Astrocyte of the hippocampus (primary cell): ENCODE measurements around the gene ADGB.

Source experiments
- DNase-seq: peaks from one replicate; pipeline ENCODE4 v3.0.0; 2011; ENCODE audit warnings: low read depth, low spot score

ADGB gene

GRCh38 chr6:146634022-146634421 is 35.2 kb downstream of the ADGB start:
- no peak for DNase-seq

DNA sequence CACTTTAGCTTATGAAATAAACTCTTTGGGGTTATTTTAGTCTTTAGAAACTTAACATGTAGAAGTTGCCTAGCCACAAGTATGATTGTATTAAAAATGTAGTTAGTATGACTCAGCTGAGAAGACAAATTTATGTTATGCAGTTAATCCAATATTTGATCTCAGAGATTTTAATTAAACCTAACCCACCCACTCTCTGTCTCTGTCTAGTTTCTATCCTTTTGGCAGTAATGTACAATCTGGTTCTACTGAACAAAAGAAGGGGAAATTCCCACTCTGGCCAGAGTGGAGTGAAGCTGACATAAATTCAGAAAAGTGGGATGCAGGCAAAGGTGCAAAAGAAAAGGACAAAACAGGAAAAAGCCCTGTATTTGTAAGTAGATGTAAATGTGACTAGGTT is 36.4 kb downstream of the ADGB start:
- no peak for DNase-seq

- no peak for DNase-seq
Measured at GRCh38 chr6:146636481-146636880, 37.7 kb downstream of the ADGB start.

- DNase-seq = no peak
Measured at GRCh38 chr6:146642921-146643320, 44.1 kb downstream of the ADGB start.

- DNase-seq = peak; percentile 13
Measured at GRCh38 chr6:146650799-146651481, 52.2 kb downstream of the ADGB start.

DNA sequence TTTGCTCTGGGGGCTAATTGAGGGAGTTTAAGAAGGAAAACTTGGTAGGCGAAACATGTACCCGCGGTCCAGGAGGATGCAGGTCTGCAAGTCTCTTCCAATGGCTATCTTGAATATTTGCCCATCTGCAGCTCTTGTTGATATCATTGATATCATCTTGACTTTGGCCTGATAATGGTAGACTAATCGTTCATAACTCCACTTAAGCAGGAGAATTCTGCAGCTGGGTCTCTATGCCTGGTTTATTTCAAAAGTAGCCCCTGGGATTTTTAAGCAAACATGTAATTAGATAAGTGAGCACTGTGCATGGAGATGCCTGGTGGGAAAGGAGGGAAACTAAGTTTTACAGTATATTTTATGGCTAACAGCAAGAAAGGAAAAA is 52.7 kb downstream of the ADGB start:
- no peak for DNase-seq

GRCh38 chr6:146657432-146657831 is 58.7 kb downstream of the ADGB start:
- no peak for DNase-seq

DNA sequence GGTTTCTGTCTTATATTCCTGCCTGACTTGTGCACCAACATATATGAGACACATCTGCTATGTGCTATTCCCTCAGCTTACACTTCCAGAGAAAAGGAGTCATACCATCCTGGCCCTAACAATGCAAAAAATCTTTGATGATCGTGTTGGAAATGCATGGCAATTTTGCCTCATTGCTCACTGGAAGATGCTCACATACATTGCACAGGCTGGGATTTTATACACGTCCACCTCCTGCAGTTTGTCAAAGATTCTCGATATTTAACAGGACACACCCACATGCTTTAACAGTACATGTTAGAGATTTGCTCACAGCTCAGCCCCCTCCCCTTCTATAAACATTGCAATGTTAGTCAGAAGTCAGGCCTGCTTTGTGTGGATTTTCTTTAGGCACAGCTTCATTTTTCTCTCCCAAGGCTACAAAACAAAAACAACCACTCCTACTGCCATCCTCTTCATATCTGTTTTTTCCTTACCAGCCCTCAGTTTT is 66.1 kb downstream of the ADGB start:
- no peak for DNase-seq

- DNase-seq = no peak
Measured at GRCh38 chr6:146666909-146667308, 68.1 kb downstream of the ADGB start.

DNA sequence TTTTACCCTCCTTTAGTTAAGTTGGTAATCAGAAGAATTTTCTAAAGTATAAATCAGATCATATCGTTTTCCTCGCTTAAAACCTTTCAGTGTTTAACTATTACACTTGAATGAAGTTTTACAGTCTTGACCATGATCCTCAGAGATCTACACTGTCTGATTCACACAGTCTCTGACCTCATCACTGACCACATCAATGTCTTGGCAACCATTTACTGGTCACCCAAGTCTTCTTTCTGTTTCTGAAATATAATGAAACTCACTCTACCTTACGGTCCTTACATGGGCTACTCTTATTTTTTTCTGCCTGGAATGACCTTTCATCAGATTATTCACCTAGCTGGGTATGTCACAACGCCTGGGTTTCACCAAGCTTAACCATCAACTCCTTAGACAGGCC is 71.4 kb downstream of the ADGB start:
- peak; percentile 30 for DNase-seq

DNA sequence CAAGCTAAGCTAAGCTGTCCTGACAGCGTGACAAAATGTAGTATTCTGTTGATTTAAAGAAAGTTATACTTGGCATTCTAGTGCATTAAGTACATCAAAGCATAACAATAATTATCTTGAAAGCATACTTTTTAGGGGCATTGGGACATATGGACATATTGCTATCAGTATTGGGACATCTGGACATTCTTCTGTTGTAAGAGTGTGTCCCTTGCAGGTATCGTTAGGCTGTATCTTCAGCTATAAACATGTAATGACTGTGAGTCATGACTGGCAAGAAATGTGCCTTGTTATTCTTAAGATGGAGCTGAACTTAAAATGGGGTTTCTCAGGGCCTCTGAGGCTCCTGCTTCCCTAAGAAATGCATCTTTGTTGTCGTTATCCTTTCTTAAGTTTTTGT is 74.3 kb downstream of the ADGB start:
- DNase-seq = no peak

DNA sequence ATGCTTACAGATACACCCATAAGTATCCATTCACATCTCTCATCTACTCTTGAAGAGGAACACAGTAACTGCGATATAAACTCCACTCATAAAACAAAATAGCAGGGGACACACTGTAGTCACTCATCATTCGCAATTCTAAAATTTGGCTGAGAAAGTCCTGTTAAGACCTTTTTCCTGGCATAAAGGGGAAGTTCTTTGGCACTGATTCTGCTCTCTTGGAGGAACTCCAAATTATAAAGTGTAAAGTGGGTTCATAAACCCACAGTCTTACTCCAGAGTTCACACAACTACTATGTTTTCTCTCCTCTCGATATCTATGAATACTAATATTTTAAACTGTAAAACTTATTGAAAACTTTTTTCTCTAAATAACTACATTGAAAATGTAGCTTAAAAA is 80.6 kb downstream of the ADGB start:
- DNase-seq = peak; percentile 15

GRCh38 chr6:146682919-146683318 is 84.1 kb downstream of the ADGB start:
- no peak for DNase-seq

GRCh38 chr6:146689806-146690205 is 91.0 kb downstream of the ADGB start:
- DNase-seq = no peak

DNA sequence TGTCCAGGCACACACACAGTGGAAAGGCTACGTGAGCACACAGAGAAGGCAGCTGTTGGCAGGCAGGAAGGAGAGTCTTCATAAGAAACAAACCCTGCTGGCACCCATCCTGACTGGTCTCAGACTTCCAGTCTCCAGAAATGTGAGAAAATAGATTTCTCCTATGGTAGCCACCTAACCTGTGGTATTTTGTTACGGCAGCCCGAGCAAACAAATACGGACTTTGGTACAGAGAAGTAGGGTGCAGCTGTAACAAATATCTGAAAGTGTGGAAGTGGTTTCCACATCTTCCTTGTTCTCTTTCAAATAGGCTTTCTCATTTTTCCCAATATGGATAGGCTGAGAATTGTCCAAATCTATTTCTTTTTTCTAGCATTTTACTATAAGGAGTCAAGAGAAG is 94.6 kb downstream of the ADGB start:
- DNase-seq = no peak

GRCh38 chr6:146697921-146698320 is 99.1 kb downstream of the ADGB start:
- DNase-seq = no peak

DNA sequence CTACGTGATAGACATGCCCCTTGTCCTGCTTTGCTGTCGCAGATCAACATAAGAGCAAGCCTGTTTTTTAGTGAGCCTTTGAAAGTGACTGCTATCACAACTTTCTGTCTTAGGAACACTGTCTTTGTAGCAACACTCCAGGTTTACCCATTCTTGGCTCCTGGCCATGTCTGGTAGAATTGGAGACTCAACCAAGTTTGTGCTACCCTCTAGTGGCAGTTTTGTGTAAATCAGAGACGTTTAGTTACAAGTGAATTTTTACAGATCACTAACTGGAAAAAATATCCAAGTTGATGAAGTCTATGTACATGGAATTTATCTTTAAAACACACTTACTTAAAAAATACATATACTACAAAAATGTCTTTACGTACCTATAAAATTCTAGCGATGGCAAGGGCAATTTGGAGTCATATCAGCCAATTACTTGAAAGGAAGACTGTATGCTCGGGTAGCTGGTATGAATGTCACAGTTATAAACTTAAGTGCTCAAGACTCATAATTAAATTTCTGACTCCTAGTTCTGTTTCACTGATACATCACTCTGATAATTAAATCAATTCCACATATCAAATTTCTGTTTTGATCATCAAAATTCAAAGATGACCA is 101.4 kb downstream of the ADGB start:
- DNase-seq = peak; percentile 91

DNA sequence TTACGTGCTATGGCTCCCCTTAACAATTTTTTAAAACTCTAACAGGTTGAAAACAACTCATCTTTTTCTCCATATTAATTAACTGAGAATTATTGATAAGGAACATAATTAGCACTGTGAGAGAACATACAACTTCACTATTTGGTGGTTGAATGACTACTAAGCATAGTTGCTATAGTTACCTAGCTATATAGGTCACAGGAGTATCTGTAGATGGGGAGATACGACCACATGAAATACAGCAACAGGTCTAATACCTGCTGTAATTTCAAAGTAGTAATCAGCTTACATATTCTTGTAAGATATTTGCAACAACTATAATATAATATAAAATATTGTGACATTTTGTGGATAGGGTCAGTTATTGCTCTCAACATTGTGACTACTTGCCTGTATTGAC is 102.9 kb downstream of the ADGB start:
- no peak for DNase-seq

DNA sequence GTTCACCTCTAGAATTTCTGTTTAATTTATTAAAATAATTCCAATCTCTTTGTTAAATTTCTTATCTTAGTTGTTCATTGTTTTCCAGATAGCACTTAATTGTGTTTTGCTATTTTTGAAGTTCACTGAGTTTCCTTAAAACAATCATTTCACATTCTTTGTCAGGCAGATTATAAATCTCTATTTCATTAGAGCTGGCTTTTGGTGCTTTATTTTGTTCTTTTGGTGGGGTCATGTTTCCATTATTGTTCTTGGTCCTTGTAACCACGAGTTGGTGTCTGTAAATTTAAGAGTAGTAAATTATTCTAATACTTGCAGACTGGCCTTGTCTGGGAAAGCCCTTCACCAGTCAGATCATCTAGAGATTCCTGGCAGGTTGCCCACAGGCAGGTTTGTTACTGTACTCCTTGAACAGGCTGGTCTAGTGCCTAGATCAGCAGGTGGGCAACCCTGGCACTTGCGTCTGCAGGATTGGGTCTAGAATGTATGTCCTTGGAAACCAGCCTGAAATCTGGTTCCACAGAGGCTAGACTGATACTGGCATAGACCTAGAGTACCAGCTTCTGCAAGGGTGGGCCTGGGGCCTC is 110.4 kb downstream of the ADGB start:
- no peak for DNase-seq

DNA sequence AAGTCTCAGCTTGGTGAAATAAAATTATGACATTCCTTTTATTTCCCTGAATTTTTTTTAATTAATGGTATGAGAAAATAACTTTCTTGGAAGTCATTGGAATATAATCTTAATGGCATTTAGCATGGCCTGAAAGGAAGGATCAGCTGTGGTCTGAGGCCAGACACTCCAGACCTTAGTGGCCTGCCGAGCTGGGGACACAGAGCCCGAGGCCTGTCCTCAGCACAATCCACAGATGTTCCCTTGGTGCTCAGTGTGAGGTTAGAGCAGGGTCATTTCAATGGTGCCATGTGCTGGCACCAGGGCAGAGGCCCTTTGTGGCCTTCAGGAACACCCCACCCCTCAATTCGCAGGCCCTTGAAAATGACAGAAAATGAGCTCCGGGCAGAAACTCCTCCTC is 120.6 kb downstream of the ADGB start:
- no peak for DNase-seq

DNA sequence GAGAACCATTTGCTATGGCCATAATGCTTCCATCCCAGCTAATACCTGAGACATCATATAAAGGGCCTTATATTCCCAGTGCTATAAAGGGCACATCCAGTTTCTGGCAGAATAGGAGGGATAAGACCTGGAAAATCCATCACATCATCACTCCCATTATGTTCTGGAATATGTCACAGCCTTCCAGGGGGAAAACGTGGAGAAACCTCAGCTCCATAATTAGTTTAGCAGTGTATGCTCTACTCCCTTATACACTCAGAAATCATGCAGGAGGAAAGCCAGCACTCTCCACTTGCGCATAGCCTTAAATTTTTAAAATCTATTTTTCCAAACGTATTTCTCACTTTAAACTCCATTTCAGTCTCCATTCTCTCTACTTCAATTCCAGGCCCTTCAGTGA is 140.9 kb downstream of the ADGB start:
- no peak for DNase-seq

DNA sequence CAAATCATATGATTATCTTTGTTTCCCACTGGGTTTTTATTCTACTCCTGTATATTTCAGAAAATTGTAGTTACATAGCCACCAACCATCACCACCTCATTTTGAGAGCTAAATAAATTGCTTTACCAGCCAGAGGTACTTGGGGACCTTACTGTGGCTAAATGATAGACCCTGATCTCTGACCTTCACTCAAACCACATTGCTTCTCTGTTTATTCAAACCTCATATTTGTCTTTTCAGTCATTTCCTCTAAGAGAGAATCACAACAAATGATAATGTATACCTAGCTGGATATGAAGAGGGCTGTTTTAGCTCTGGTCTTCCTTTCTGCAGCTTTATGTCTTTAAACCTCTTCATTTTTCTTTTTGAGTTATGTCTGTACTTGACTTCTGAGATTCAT is 142.8 kb downstream of the ADGB start:
- DNase-seq = no peak

DNA sequence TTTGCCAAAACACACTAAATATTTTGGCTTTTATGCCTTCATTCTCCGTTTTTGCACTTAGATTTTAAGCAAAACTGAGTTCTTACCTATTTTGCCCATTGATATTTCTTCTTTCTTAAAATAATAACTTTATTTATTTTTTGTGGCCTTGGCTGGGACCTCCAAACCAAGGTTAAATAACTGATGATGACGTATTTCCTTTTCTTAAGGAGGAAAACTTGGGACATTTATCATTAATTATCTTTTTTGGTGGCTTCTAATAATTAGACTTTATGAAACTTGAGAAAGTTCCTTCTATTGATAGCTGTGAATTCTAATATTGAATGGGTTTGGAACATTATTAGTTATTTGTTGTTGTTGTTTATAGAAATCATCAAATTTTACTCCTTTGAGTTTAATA is 154.5 kb downstream of the ADGB start:
- no peak for DNase-seq
